ENCODE results near the gene KCNJ6.
"Not testable (repeated sequence)": the region's sequence is repeated elsewhere in the genome, so short reads cannot be mapped to it uniquely, and the experiment has no call there.

The KCNJ6 gene

GRCh38 chr21:37765221-37765900 is 150.9 kb downstream of the KCNJ6 start:
- no peak for DNase-seq

GRCh38 chr21:37764691-37765090 is 151.6 kb downstream of the KCNJ6 start:
- no peak for DNase-seq

- DNase-seq: no peak
Measured at GRCh38 chr21:37763298-37763697, 153.0 kb downstream of the KCNJ6 start.

- no peak for DNase-seq
Measured at GRCh38 chr21:37762606-37763005, 153.7 kb downstream of the KCNJ6 start.

- DNase-seq: not testable (repeated sequence)
Measured at GRCh38 chr21:37761406-37761805, 154.9 kb downstream of the KCNJ6 start.

- no peak for DNase-seq
Measured at GRCh38 chr21:37759777-37760176, 156.5 kb downstream of the KCNJ6 start.

GRCh38 chr21:37758982-37759381 is 157.3 kb downstream of the KCNJ6 start:
- no peak for DNase-seq

GRCh38 chr21:37757606-37758376 is 158.5 kb downstream of the KCNJ6 start:
- DNase-seq: no peak

GRCh38 chr21:37753122-37753599 is 163.1 kb downstream of the KCNJ6 start:
- DNase-seq: no peak

GRCh38 chr21:37751268-37751975 is 164.8 kb downstream of the KCNJ6 start:
- no peak for DNase-seq

- DNase-seq: no peak
Measured at GRCh38 chr21:37749132-37749531, 167.1 kb downstream of the KCNJ6 start.

GRCh38 chr21:37748351-37748750 is 167.9 kb downstream of the KCNJ6 start:
- DNase-seq: no peak

- DNase-seq: no peak
Measured at GRCh38 chr21:37746849-37747248, 169.4 kb downstream of the KCNJ6 start.

GRCh38 chr21:37744551-37744950 is 171.7 kb downstream of the KCNJ6 start:
- no peak for DNase-seq

- DNase-seq: no peak
Measured at GRCh38 chr21:37742532-37742931, 173.7 kb downstream of the KCNJ6 start.

- DNase-seq: no peak
Measured at GRCh38 chr21:37742115-37742514, 174.1 kb downstream of the KCNJ6 start.

- DNase-seq: no peak
Measured at GRCh38 chr21:37737996-37738395, 178.3 kb downstream of the KCNJ6 start.

- DNase-seq: no peak
Measured at GRCh38 chr21:37737507-37737906, 178.8 kb downstream of the KCNJ6 start.

GRCh38 chr21:37734846-37735245 is 181.4 kb downstream of the KCNJ6 start:
- no peak for DNase-seq

GRCh38 chr21:37732927-37733326 is 183.3 kb downstream of the KCNJ6 start:
- DNase-seq: no peak

- no peak for DNase-seq
Measured at GRCh38 chr21:37724201-37724600, 192.1 kb downstream of the KCNJ6 start.

- DNase-seq: no peak
Measured at GRCh38 chr21:37717534-37717933, 198.7 kb downstream of the KCNJ6 start.

- not testable (repeated sequence) for DNase-seq
Measured at GRCh38 chr21:37712569-37712934, 203.7 kb downstream of the KCNJ6 start.

All from T-helper 9 cell (primary cell).